Spleen (tissue), 11 donors: ENCODE measurements around the gene CHRNA3. TPM values are rescaled to one million over a fixed set of nuclear protein-coding genes. Genes with fewer than 3 reads are reported as not detected.

Source experiments
- DNase-seq: peaks from one replicate; pipeline ENCODE4 v3.0.0-alpha.2; 2020
- H3K27ac ChIP-seq, 8 donors: fragments of 200-600 bp; sonication (generic) in 7 of 8; 1 replicate in 4 of 8; 2 replicates in 4 of 8; pipeline versions ENCODE4 v1.5.0 to v1.8.0; 2016 to 2021; ENCODE audit warnings: inconsistent platforms in 4 of 8, mild to moderate bottlenecking in 4 of 8, moderate library complexity in 1 of 8
- H3K27me3 ChIP-seq, 7 donors: fragments of 200-600 bp; sonication (generic) in 6 of 7; replicated peaks in 1 of 7; 1 replicate in 4 of 7; 2 replicates in 3 of 7; pipeline versions ENCODE4 v1.5.0 to v1.8.0; 2016 to 2021; ENCODE audit warnings: inconsistent platforms in 3 of 7, mild to moderate bottlenecking in 1 of 7
- H3K36me3 ChIP-seq, 6 donors: fragments of 200-600 bp; sonication (generic) in 5 of 6; 1 replicate in 4 of 6; 2 replicates in 2 of 6; pipeline versions ENCODE4 v1.5.0 to v1.8.0; 2016 to 2021; ENCODE audit warnings: inconsistent platforms in 2 of 6
- H3K4me1 ChIP-seq, 6 donors: fragments of 200-600 bp; sonication (generic) in 5 of 6; 1 replicate in 3 of 6; 2 replicates in 3 of 6; pipeline versions ENCODE4 v1.5.0 to v1.8.0; 2016 to 2021; ENCODE audit warnings: inconsistent platforms in 3 of 6
- H3K4me3 ChIP-seq, 8 donors: fragments of 200-600 bp; sonication (generic) in 7 of 8; 1 replicate in 4 of 8; 2 replicates in 4 of 8; pipeline versions ENCODE4 v1.5.0 to v1.8.0; 2016 to 2021; ENCODE audit warnings: inconsistent platforms in 4 of 8, mild to moderate bottlenecking in 4 of 8, moderate library complexity in 2 of 8
- H3K9me3 ChIP-seq, 8 donors: fragments of 200-600 bp; sonication (generic) in 7 of 8; 1 replicate in 4 of 8; 2 replicates in 4 of 8; pipeline versions ENCODE4 v1.5.0 to v1.8.0; 2016 to 2021; ENCODE audit warnings: inconsistent platforms in 4 of 8
- POLR2A ChIP-seq, 3 donors: fragments of 450-650 bp; IDR thresholded peaks; one replicate each; pipeline ENCODE4 v1.5.1; 2017; ENCODE audit warnings: antibody characterized with exemption in 3 of 3, mild to moderate bottlenecking in 1 of 3
- POLR2AphosphoS5 ChIP-seq, 3 donors: sonication (generic); formaldehyde crosslinking; IDR thresholded peaks; one replicate each; pipeline ENCODE4 v1.5.1; 2017; ENCODE audit warnings: antibody characterized with exemption in 3 of 3
- WGBS, 5 donors: extraction: QIAGEN DNeasy Blood & Tissue Kit in 3 of 5; methylation state at CpG; one replicate each; pipeline versions ENCODE4 v1.1.5 to v1.1.7; 2013 to 2018; 5-methylcytosine and 5-hydroxymethylcytosine counted together
- intact Hi-C: fragments of 100-400 bp; cut with DNase I; formaldehyde crosslinking; loops from one replicate; pipeline ENCODE4 v1.15.0; 2023; ENCODE audit warnings: low total_unique reads
- polyA plus RNA-seq, 3 donors: library from polyadenylated mRNA; stranded (reverse); fragments of 200-250 nt; gene quantifications; one replicate each; pipeline ENCODE4 v1.2.1, GENCODE V29; 2013
- total RNA-seq, 7 donors: library from RNA; depleted of rRNA in 3 of 7; stranded (reverse); fragments of >200 nt in 3 of 7; fragmentation: NEBNext Ultra II Directional in 4 of 7; extraction: Animal tissue kit (Norgen Biotek cat#: 25700) in 4 of 7; gene quantifications; one replicate each; pipeline versions ENCODE4 v1.1.0 to v1.2.1, GENCODE V29; 2016 to 2021
- TF ChIP-seq, protein P1 (sequence below), 11 experiments: fragments of 200-600 bp in 7 of 11; fragments of 450-650 bp in 4 of 11; sonication (generic) in 4 of 11; IDR thresholded peaks in 8 of 11; conservative IDR thresholded peaks in 3 of 11; 1 replicate in 7 of 11; 2 replicates in 4 of 11; pipeline versions ENCODE4 v1.4.0 to v1.8.0; 2016 to 2021; ENCODE audit warnings: antibody characterized with exemption in 11 of 11, inconsistent platforms in 4 of 11, mild to moderate bottlenecking in 1 of 11
- donor health status: healthy with polysubstance abuse.
- donor health status: DM: no; HTN: no; CAD: no; lungs with moderate emphysema.
- donor health status: DM: no; HTN: no; CAD: no.
- donor health status: Bipolar disorder and iron deficiency.
- donor health status: healthy.
- donor health status: DM: no; HTN: no; CAD: no.
- donor health status: DM: yes; HTN: yes; CAD: no.

CHRNA3 gene
- total and polyA plus RNA-seq, 10 donors: 0.23 to 1.6 (median 0.49) TPM; not detected in 2

DNA sequence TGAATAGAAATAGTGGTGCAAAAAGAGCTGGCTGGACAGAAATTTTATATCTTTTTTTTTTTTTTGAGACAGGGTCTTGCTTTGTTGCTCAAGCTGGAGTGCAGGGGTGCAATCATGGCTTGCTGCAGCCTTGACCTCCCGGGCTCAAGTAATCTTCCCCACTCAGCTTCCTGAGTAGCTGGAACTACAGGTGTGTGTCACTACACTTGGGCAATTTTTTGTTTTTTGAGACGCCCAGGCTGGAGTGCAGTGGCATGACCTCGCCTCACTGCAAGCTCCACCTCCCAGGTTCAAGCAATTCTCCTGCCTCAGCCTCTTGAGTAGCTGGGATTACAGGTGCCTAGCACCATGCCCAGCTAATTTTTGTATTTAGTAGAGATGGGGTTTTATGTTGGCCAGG lies 22.4 kb downstream of the CHRNA3 start:
- Histone ChIP-seq H3K27me3 (peaks cover 0 to 14% (median 0%) of the 10 kb centered on the region in 7 donors), H3K27ac (no peak overlapping the region), H3K4me3 (no peak overlapping the region), H3K36me3 (no peaks in the 10 kb centered on the region), H3K9me3 (no peaks in the 10 kb centered on the region), H3K4me1 (no peaks in the 10 kb centered on the region)
- intact Hi-C loops: no loop called here
- 73 to 94% (median 78%) methylated on average over 3 of the region's 3 CpGs for WGBS, 5 donors
- TF ChIP-seq POLR2AphosphoS5 (IDR thresholded peaks at IDR 0.05) (no peak), POLR2A (IDR thresholded peaks at IDR 0.05) (no peak)
- TF ChIP-seq, protein P1, sequence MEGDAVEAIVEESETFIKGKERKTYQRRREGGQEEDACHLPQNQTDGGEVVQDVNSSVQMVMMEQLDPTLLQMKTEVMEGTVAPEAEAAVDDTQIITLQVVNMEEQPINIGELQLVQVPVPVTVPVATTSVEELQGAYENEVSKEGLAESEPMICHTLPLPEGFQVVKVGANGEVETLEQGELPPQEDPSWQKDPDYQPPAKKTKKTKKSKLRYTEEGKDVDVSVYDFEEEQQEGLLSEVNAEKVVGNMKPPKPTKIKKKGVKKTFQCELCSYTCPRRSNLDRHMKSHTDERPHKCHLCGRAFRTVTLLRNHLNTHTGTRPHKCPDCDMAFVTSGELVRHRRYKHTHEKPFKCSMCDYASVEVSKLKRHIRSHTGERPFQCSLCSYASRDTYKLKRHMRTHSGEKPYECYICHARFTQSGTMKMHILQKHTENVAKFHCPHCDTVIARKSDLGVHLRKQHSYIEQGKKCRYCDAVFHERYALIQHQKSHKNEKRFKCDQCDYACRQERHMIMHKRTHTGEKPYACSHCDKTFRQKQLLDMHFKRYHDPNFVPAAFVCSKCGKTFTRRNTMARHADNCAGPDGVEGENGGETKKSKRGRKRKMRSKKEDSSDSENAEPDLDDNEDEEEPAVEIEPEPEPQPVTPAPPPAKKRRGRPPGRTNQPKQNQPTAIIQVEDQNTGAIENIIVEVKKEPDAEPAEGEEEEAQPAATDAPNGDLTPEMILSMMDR (IDR thresholded peaks at IDR 0.05 in 8 of 11, conservative IDR thresholded peaks at IDR 0.05 in 3 of 11): no peak
- no peak for DNase-seq

- H3K4me1 ChIP-seq: no peaks in the 10 kb centered on the region
- H3K36me3 ChIP-seq: no peaks in the 10 kb centered on the region
- no peak overlapping the region for H3K27ac ChIP-seq
- DNase-seq: no peak
- H3K9me3 ChIP-seq: no peaks in the 10 kb centered on the region
- no peak overlapping the region for H3K4me3 ChIP-seq
- 91 to 100% (median 95%) methylated on average over 1 of the region's 1 CpG for WGBS, 5 donors
- TF ChIP-seq, protein P1 (IDR thresholded peaks at IDR 0.05 in 8 of 11, conservative IDR thresholded peaks at IDR 0.05 in 3 of 11): no peak
- TF ChIP-seq POLR2A (IDR thresholded peaks at IDR 0.05) (no peak), POLR2AphosphoS5 (IDR thresholded peaks at IDR 0.05) (no peak)
- intact Hi-C loops: no loop called here
- peaks cover 0 to 8% (median 0%) of the 10 kb centered on the region in 7 donors for H3K27me3 ChIP-seq
Measured at GRCh38 chr15:78597583-78597982, 23.2 kb downstream of the CHRNA3 start.

DNA sequence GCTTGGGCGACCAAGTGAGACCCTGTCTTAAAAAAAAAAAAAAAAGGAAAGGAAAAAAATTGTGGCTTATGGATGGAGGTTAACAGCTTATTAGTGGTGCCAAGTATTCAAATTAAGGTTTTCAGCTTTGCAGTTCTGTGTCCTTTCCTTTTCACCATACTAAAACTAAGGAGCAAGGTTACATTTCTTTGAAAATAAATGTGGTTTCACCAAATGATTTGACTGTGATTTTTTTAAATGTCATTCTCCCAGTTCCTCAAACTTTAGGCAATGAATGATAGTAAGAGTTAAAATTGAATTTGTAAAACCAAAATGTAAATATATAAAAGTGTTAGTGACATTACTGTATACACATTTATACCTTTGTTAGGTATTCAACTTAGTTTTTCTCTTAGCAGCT lies 45.9 kb downstream of the CHRNA3 start:
- H3K9me3 ChIP-seq: no peaks in the 10 kb centered on the region
- WGBS, 5 donors: 84 to 100% (median 93%) methylated on average over 1 of the region's 1 CpG
- H3K27ac ChIP-seq: no peak overlapping the region
- no peaks in the 10 kb centered on the region for H3K36me3 ChIP-seq
- no peak overlapping the region for H3K4me3 ChIP-seq
- H3K4me1 ChIP-seq: no peaks in the 10 kb centered on the region
- TF ChIP-seq POLR2A (IDR thresholded peaks at IDR 0.05): no peak
- no peak for TF ChIP-seq POLR2AphosphoS5 (IDR thresholded peaks at IDR 0.05)
- TF ChIP-seq, protein P1 (IDR thresholded peaks at IDR 0.05 in 8 of 11, conservative IDR thresholded peaks at IDR 0.05 in 3 of 11): no peak
- no peak for DNase-seq
- intact Hi-C loops: no loop called here
- H3K27me3 ChIP-seq: peaks cover 0 to 7% (median 0%) of the 10 kb centered on the region in 7 donors

GRCh38 chr15:78573416-78573815 lies 47.4 kb downstream of the CHRNA3 start:
- H3K9me3 ChIP-seq: no peaks in the 10 kb centered on the region
- no peaks in the 10 kb centered on the region for H3K4me1 ChIP-seq
- H3K27ac ChIP-seq: no peak overlapping the region
- peaks cover 0 to 7% (median 0%) of the 10 kb centered on the region in 7 donors for H3K27me3 ChIP-seq
- no peaks in the 10 kb centered on the region for H3K36me3 ChIP-seq
- intact Hi-C loops: no loop called here
- DNase-seq: no peak
- 64 to 95% (median 83%) methylated on average over 4 of the region's 4 CpGs for WGBS, 5 donors
- H3K4me3 ChIP-seq: no peak overlapping the region
- TF ChIP-seq, protein P1 (IDR thresholded peaks at IDR 0.05 in 8 of 11, conservative IDR thresholded peaks at IDR 0.05 in 3 of 11): no peak
- TF ChIP-seq POLR2AphosphoS5 (IDR thresholded peaks at IDR 0.05): no peak
- TF ChIP-seq POLR2A (IDR thresholded peaks at IDR 0.05): no peak
